SU-DHL-6 (cell line): ENCODE results near the gene EHMT2.
A peak's percentile ranks its signal among the peaks of the same experiment; 100 is the strongest.
"Not testable (repeated sequence)": the region's sequence is repeated elsewhere in the genome, so short reads cannot be mapped to it uniquely, and the experiment has no call there.

Experiments
- H2AFZ ChIP-seq: fragments of 200-600 bp; sonication (generic); 2 replicates; pipeline ENCODE4 v1.6.1; 2014; ENCODE audit warnings: low read depth, mild to moderate bottlenecking, moderate library complexity, mixed read lengths, antibody characterized with exemption, low read length; ENCODE audit not compliant: severe bottlenecking
- H3F3A ChIP-seq: fragments of 200-600 bp; shearing (Covaris generic); 2 replicates; pipeline ENCODE4 v1.6.0; 2016; ENCODE audit warnings: antibody characterized with exemption, mild to moderate bottlenecking; ENCODE audit not compliant: insufficient read depth
- H3K27ac ChIP-seq: fragments of 200-600 bp; sonication (generic); 2 replicates; pipeline ENCODE4 v1.5.1; 2016; ENCODE audit warnings: low read depth, mild to moderate bottlenecking, low read length, moderate library complexity, mixed read lengths
- H3K27me3 ChIP-seq: fragments of 200-600 bp; sonication (generic), shearing (Covaris generic); 2 replicates; pipeline ENCODE4 v1.6.0; 2014; ENCODE audit warnings: mild to moderate bottlenecking, low read length
- H3K36me3 ChIP-seq: fragments of 200-600 bp; sonication (generic); 2 replicates; pipeline ENCODE4 v1.6.1; 2014; ENCODE audit warnings: mild to moderate bottlenecking, low read length, mixed read lengths
- H3K4me2 ChIP-seq: fragments of 300-600, 200-600 bp; shearing (Covaris generic), sonication (generic); 2 replicates; pipeline ENCODE4 v1.6.0; 2014; ENCODE audit warnings: low read length, low read depth, mild to moderate bottlenecking; ENCODE audit not compliant: poor library complexity, severe bottlenecking
- H3K4me3 ChIP-seq: fragments of 200-600 bp; sonication (generic); 2 replicates; pipeline ENCODE4 v1.5.1; 2014; ENCODE audit warnings: antibody characterized with exemption, low read length, mild to moderate bottlenecking, mixed read lengths; ENCODE audit not compliant: insufficient read depth, poor library complexity, severe bottlenecking
- H3K79me2 ChIP-seq: fragments of 200-600 bp; sonication (generic); 2 replicates; pipeline ENCODE4 v1.6.1; 2014; ENCODE audit warnings: mild to moderate bottlenecking, low read length, moderate library complexity; ENCODE audit not compliant: insufficient read depth
- H3K9ac ChIP-seq: fragments of 200-600 bp; sonication (generic); 2 replicates; pipeline ENCODE4 v1.7.0; 2014; ENCODE audit warnings: mild to moderate bottlenecking, low read length
- H3K9me2 ChIP-seq: fragments of 200-600 bp; sonication (generic); replicated peaks from 2 replicates; pipeline ENCODE4 v1.6.1; 2014; ENCODE audit warnings: low read length; ENCODE audit not compliant: insufficient read depth
- H3K9me3 ChIP-seq: fragments of 200-600 bp; sonication (generic); 2 replicates; pipeline ENCODE4 v1.6.1; 2014; ENCODE audit warnings: low read length, mixed read lengths; ENCODE audit not compliant: insufficient read depth
- H4K20me1 ChIP-seq: fragments of 200-600 bp; sonication (generic); 2 replicates; pipeline ENCODE4 v1.6.1; 2014; ENCODE audit warnings: low read depth, mild to moderate bottlenecking, antibody characterized with exemption, low read length, moderate library complexity, mixed read lengths
- CTCF ChIP-seq: fragments of 200-600 bp; sonication (generic); IDR thresholded peaks from one replicate; pipeline ENCODE4 v1.5.1; 2017; ENCODE audit warnings: antibody characterized with exemption, mild to moderate bottlenecking, low read length, moderate library complexity; ENCODE audit not compliant: insufficient read depth, poor library complexity, severe bottlenecking
- EZH2phosphoT487 ChIP-seq: fragments of 200-600 bp; sonication (generic), shearing (Covaris generic); conservative IDR thresholded peaks from 2 replicates; pipeline ENCODE4 v1.6.1; 2018; ENCODE audit warnings: mild to moderate bottlenecking, antibody characterized with exemption, low read length, moderate library complexity, mixed read lengths

EHMT2 gene

GRCh38 chr6:31844507-31844906, 53.0 kb downstream of the EHMT2 start:
- Histone ChIP-seq H3K27me3 (no peaks in the 10 kb centered on the region), H3K4me2 (no peak overlapping the region), H3K9me3 (no peaks in the 10 kb centered on the region), H2AFZ (no peak overlapping the region), H3K4me3 (no peak overlapping the region), H3K27ac (no peak overlapping the region), H3K79me2 (no peaks in the 10 kb centered on the region), H3K36me3 (peaks cover 12% of the 10 kb centered on the region), H3F3A (peaks cover 55% of the 10 kb centered on the region), H3K9ac (no peak overlapping the region), H3K9me2 (no peaks in the 10 kb centered on the region), H4K20me1 (no peaks in the 10 kb centered on the region)
- TF ChIP-seq EZH2phosphoT487, result no peak
- no peak for TF ChIP-seq CTCF

- H2AFZ ChIP-seq, result no peak overlapping the region
- no peaks in the 10 kb centered on the region for H3K9me2 ChIP-seq
- peaks cover 33% of the 10 kb centered on the region for H3K36me3 ChIP-seq
- peaks cover 76% of the 10 kb centered on the region for H3F3A ChIP-seq
- H3K27me3 ChIP-seq, result no peaks in the 10 kb centered on the region
- TF ChIP-seq CTCF (no peak), EZH2phosphoT487 (no peak)
- peaks cover 15% of the 10 kb centered on the region for H3K79me2 ChIP-seq
- H3K4me2 ChIP-seq, result no peak overlapping the region
- H3K27ac ChIP-seq, result no peak overlapping the region
- no peaks in the 10 kb centered on the region for H3K9me3 ChIP-seq
- H4K20me1 ChIP-seq, result peaks cover 16% of the 10 kb centered on the region
- H3K4me3 ChIP-seq, result no peak overlapping the region
- H3K9ac ChIP-seq, result no peak overlapping the region
Measured at GRCh38 chr6:31842053-31842452, 55.4 kb downstream of the EHMT2 start.

- H3F3A ChIP-seq, result peaks cover 84% of the 10 kb centered on the region
- not testable (repeated sequence) for H3K9me3 ChIP-seq, H3K9me2 ChIP-seq, H3K27me3 ChIP-seq, H3K4me3 ChIP-seq, H3K27ac ChIP-seq, H2AFZ ChIP-seq, H3K9ac ChIP-seq, H3K4me2 ChIP-seq
- H4K20me1 ChIP-seq, result peaks cover 25% of the 10 kb centered on the region
- H3K36me3 ChIP-seq, result peaks cover 52% of the 10 kb centered on the region
- peaks cover 38% of the 10 kb centered on the region for H3K79me2 ChIP-seq
Measured at GRCh38 chr6:31839779-31840126, 57.7 kb downstream of the EHMT2 start.

GRCh38 chr6:31838968-31839367, 58.5 kb downstream of the EHMT2 start:
- no peaks in the 10 kb centered on the region for H3K27me3 ChIP-seq
- H3K4me2 ChIP-seq, result peak overlapping the region; percentile 14
- peaks cover 46% of the 10 kb centered on the region for H3K79me2 ChIP-seq
- H4K20me1 ChIP-seq, result peaks cover 25% of the 10 kb centered on the region
- H3K36me3 ChIP-seq, result peaks cover 52% of the 10 kb centered on the region
- H3K4me3 ChIP-seq, result no peak overlapping the region
- H3K9me3 ChIP-seq, result no peaks in the 10 kb centered on the region
- H3K9ac ChIP-seq, result no peak overlapping the region
- no peaks in the 10 kb centered on the region for H3K9me2 ChIP-seq
- H3K27ac ChIP-seq, result no peak overlapping the region
- H2AFZ ChIP-seq, result no peak overlapping the region
- TF ChIP-seq CTCF (no peak), EZH2phosphoT487 (no peak)
- peaks cover 91% of the 10 kb centered on the region for H3F3A ChIP-seq

- not testable (repeated sequence) for H2AFZ ChIP-seq, H3K9me2 ChIP-seq, H3K27me3 ChIP-seq, H3K9me3 ChIP-seq
- Histone ChIP-seq H3K27ac (peak overlapping the region; percentile 90; the same call in 1 of the 2 replicates), H3K9ac (peak overlapping the region; percentile 96), H3K4me3 (peak overlapping the region; percentile 92), H3K4me2 (peak overlapping the region; percentile 97), H4K20me1 (peaks cover 25% of the 10 kb centered on the region), H3K79me2 (peaks cover 50% of the 10 kb centered on the region), H3F3A (peaks cover 94% of the 10 kb centered on the region), H3K36me3 (peaks cover 52% of the 10 kb centered on the region)
Measured at GRCh38 chr6:31838114-31838553, 59.4 kb downstream of the EHMT2 start.
